MM.1S (cell line): Measurements from ENCODE around the gene SLC23A2.

Experiments
- CTCF ChIP-seq: fragments of 300-600 bp; sonication (generic); IDR thresholded peaks from 2 replicates; pipeline ENCODE4 v1.5.1; 2016; ENCODE audit warnings: antibody characterized with exemption, low read length, mixed read lengths
- EZH2 ChIP-seq: fragments of 300-600 bp; sonication (generic); optimal IDR thresholded peaks from 2 replicates; pipeline ENCODE3; 2017; ENCODE audit warnings: low read depth, mild to moderate bottlenecking, antibody characterized with exemption, low read length, mixed read lengths
- EZH2phosphoT487 ChIP-seq: fragments of 300-600 bp; sonication (generic); IDR thresholded peaks from 2 replicates; pipeline ENCODE4 v1.6.1; 2018; ENCODE audit warnings: antibody characterized with exemption, low read length

- no peak for TF ChIP-seq CTCF
- TF ChIP-seq EZH2 = no peak
- TF ChIP-seq EZH2phosphoT487 = no peak
These were observed 145.8 kb downstream of the SLC23A2 start for GRCh38 chr20:4855555-4855954.
